PC-3 (cell line): Measurements from ENCODE around the gene OR2A25. TPM values are rescaled to one million over a fixed set of nuclear protein-coding genes. Genes with fewer than 3 reads are reported as not detected.

Source experiments
- ATAC-seq: fragments of 200-7000 bp; cut with Tn5 transposase; 2 replicates; pipeline ENCODE4 v1.9.1; 2020; ENCODE audit warnings: mild to moderate bottlenecking, moderate library complexity
- BruUV-seq: library from RNA; stranded (reverse); fragments of 400-500 nt; replicated peaks from 2 replicates; lab custom pipeline; 2021; lab: Mats Ljungman, UMichigan
- CTCF ChIA-PET: fragments of 300-600 bp; sonication (Branson Sonifier 250); formaldehyde crosslinking; loops from one replicate; lab custom pipeline; 2022; ENCODE audit warnings: antibody characterized with exemption; lab: Charles Lee
- POLR2A ChIA-PET: fragments of 300-600 bp; sonication (Branson Sonifier 250); formaldehyde crosslinking; loops from one replicate; lab custom pipeline; 2022; ENCODE audit warnings: antibody characterized with exemption; ENCODE audit not compliant: unreplicated experiment; lab: Charles Lee
- DNase-seq: peaks from one replicate; pipeline ENCODE4 v3.0.0-alpha.2; 2015
- H2AFZ ChIP-seq: fragments of 300-600 bp; sonication (generic); 2 replicates; pipeline ENCODE4 v1.6.0; 2016; ENCODE audit warnings: antibody characterized with exemption, low read length
- H3F3A ChIP-seq: fragments of 300-600 bp; sonication (generic); one replicate; pipeline ENCODE4 v1.6.0; 2017; ENCODE audit warnings: antibody characterized with exemption, low read length, control low read depth, mild to moderate bottlenecking; ENCODE audit not compliant: unreplicated experiment
- H3K27ac ChIP-seq: fragments of 300-600 bp; sonication (generic); 2 replicates; pipeline ENCODE4 v1.5.1; 2016; ENCODE audit warnings: mild to moderate bottlenecking, low read length
- H3K27me3 ChIP-seq: fragments of 300-600 bp; sonication (generic); 2 replicates; pipeline ENCODE4 v1.6.1; 2016; ENCODE audit warnings: low read length, mixed read lengths
- H3K36me3 ChIP-seq: fragments of 300-600 bp; sonication (generic); 2 replicates; pipeline ENCODE4 v1.6.1; 2016; ENCODE audit warnings: low read depth, mixed run types, low read length, mixed read lengths
- H3K4me1 ChIP-seq: fragments of 300-600 bp; sonication (generic); 2 replicates; pipeline ENCODE4 v1.5.1; 2016; ENCODE audit warnings: low read length; ENCODE audit not compliant: insufficient read depth
- H3K4me2 ChIP-seq: fragments of 300-600 bp; sonication (generic); 2 replicates; pipeline ENCODE4 v1.6.0; 2016; ENCODE audit warnings: low read length
- H3K4me3 ChIP-seq: fragments of 300-600 bp; sonication (generic); 2 replicates; pipeline ENCODE4 v1.5.1; 2016; ENCODE audit warnings: mild to moderate bottlenecking, low read length, mixed read lengths
- H3K79me2 ChIP-seq: fragments of 300-600 bp; sonication (generic); 2 replicates; pipeline ENCODE4 v1.6.1; 2017; ENCODE audit warnings: low read length, mixed read lengths
- H3K9ac ChIP-seq: fragments of 300-600 bp; sonication (generic); 2 replicates; pipeline ENCODE4 v1.6.0; 2016; ENCODE audit warnings: mild to moderate bottlenecking, low read length
- H3K9me2 ChIP-seq: fragments of 300-600 bp; sonication (generic); replicated peaks from 2 replicates; pipeline ENCODE4 v1.6.1; 2016; ENCODE audit warnings: mixed run types, low read length, mixed read lengths
- H3K9me3 ChIP-seq: fragments of 300-600 bp; sonication (generic); 2 replicates; pipeline ENCODE4 v1.6.1; 2016; ENCODE audit warnings: low read length, mixed read lengths
- H4K20me1 ChIP-seq: fragments of 300-600 bp; sonication (generic); 2 replicates; pipeline ENCODE4 v1.6.1; 2016; ENCODE audit warnings: low read length, mixed read lengths
- CTCF ChIP-seq: fragments of 300-600 bp; sonication (generic); conservative IDR thresholded peaks from 2 replicates; pipeline ENCODE4 v1.5.1; 2017; ENCODE audit warnings: antibody characterized with exemption, low read depth, mild to moderate bottlenecking, low read length
- EZH2 ChIP-seq: fragments of 300-600 bp; sonication (generic); IDR thresholded peaks from one replicate; pipeline ENCODE4 v1.6.1; 2017; ENCODE audit warnings: antibody characterized with exemption, mild to moderate bottlenecking, low read length; ENCODE audit not compliant: unreplicated experiment
- EZH2phosphoT487 ChIP-seq: fragments of 300-600 bp; sonication (generic); IDR thresholded peaks from 2 replicates; pipeline ENCODE4 v1.6.1; 2018; ENCODE audit warnings: mild to moderate bottlenecking, antibody characterized with exemption, low read length, borderline replicate concordance
- intact Hi-C: fragments of 100-400 bp; cut with micrococcal nuclease; formaldehyde crosslinking; loops from 2 replicates; pipeline ENCODE4 v1.9.0; 2023
- total RNA-seq: library from RNA; depleted of rRNA; stranded (reverse); fragments of >200 nt; gene quantifications from 2 replicates; pipeline ENCODE4 v1.2.3, GENCODE V29; 2014

OR2A25 gene
- total RNA-seq, 1 experiment from 2014 or later, result not detected

- H3K36me3 ChIP-seq, result no peaks in the 10 kb centered on the region
- DNase-seq (no peak), ATAC-seq (no peak)
- no peak overlapping the region for H2AFZ ChIP-seq
- intact Hi-C loops, result no loop called here
- TF ChIP-seq CTCF (no peak), EZH2phosphoT487 (no peak), EZH2 (no peak)
- no peak overlapping the region for H3K4me2 ChIP-seq
- H3K27me3 ChIP-seq, result peaks cover 3% of the 10 kb centered on the region
- no peaks in the 10 kb centered on the region for H3F3A ChIP-seq
- no peak overlapping the region for H3K27ac ChIP-seq
- POLR2A ChIA-PET, result no interaction called here
- CTCF ChIA-PET, result no interaction called here
- no peaks in the 10 kb centered on the region for H4K20me1 ChIP-seq
- no peaks in the 10 kb centered on the region for H3K9me2 ChIP-seq
- no peaks in the 10 kb centered on the region for H3K79me2 ChIP-seq
- no peaks in the 10 kb centered on the region for H3K4me1 ChIP-seq
- no peak overlapping the region for H3K9ac ChIP-seq
- no peak overlapping the region for H3K4me3 ChIP-seq
- no TSS peak for BruUV-seq
- H3K9me3 ChIP-seq, result no peaks in the 10 kb centered on the region
Measured at GRCh38 chr7:144110272-144110671, 40.7 kb downstream of the OR2A25 start.

GRCh38 chr7:144113651-144114050 is 44.0 kb downstream of the OR2A25 start:
- peaks cover 3% of the 10 kb centered on the region; the same call in 1 of the 2 replicates for H3K27me3 ChIP-seq
- H3K9me2 ChIP-seq, result no peaks in the 10 kb centered on the region
- no peaks in the 10 kb centered on the region for H3K4me1 ChIP-seq
- no peak overlapping the region for H3K4me3 ChIP-seq
- BruUV-seq, result no TSS peak
- ChIA-PET CTCF (no interaction called here), POLR2A (no interaction called here)
- intact Hi-C loops, result no loop called here
- no peak overlapping the region for H2AFZ ChIP-seq
- no peak overlapping the region for H3K27ac ChIP-seq
- ATAC-seq, result no peak
- no peaks in the 10 kb centered on the region for H3F3A ChIP-seq
- H3K4me2 ChIP-seq, result no peak overlapping the region
- H3K9me3 ChIP-seq, result no peaks in the 10 kb centered on the region
- H4K20me1 ChIP-seq, result no peaks in the 10 kb centered on the region
- DNase-seq, result no peak
- no peaks in the 10 kb centered on the region for H3K36me3 ChIP-seq
- no peak overlapping the region for H3K9ac ChIP-seq
- no peak for TF ChIP-seq EZH2
- no peak for TF ChIP-seq CTCF
- no peak for TF ChIP-seq EZH2phosphoT487
- H3K79me2 ChIP-seq, result no peaks in the 10 kb centered on the region

GRCh38 chr7:144118341-144118740 is 48.7 kb downstream of the OR2A25 start:
- no peaks in the 10 kb centered on the region for H3K79me2 ChIP-seq
- no peak for TF ChIP-seq EZH2
- TF ChIP-seq EZH2phosphoT487, result no peak
- TF ChIP-seq CTCF, result no peak
- ChIA-PET POLR2A (no interaction called here), CTCF (no interaction called here)
- no peak overlapping the region for H3K9ac ChIP-seq
- peaks cover 3% of the 10 kb centered on the region; the same call in 1 of the 2 replicates for H3K27me3 ChIP-seq
- no peak overlapping the region for H2AFZ ChIP-seq
- no peak overlapping the region for H3K4me3 ChIP-seq
- no peak for DNase-seq
- no peaks in the 10 kb centered on the region for H3K4me1 ChIP-seq
- no peaks in the 10 kb centered on the region for H3K9me3 ChIP-seq
- ATAC-seq, result no peak
- intact Hi-C loops, result no loop called here
- H3K36me3 ChIP-seq, result no peaks in the 10 kb centered on the region
- no peaks in the 10 kb centered on the region for H3F3A ChIP-seq
- no peak overlapping the region for H3K27ac ChIP-seq
- no peaks in the 10 kb centered on the region for H3K9me2 ChIP-seq
- no peaks in the 10 kb centered on the region for H4K20me1 ChIP-seq
- BruUV-seq, result no TSS peak
- no peak overlapping the region for H3K4me2 ChIP-seq
